ENCODE results near the gene CYP11A1. TPM values are rescaled to one million over a fixed set of nuclear protein-coding genes. Genes with fewer than 3 reads are reported as not detected.

Gene CYP11A1
- total RNA-seq, 3 donors from 2014 or later, result 1.1 to 4.6 (median 1.3) TPM

- Histone ChIP-seq H3K9me3 (no peaks in the 10 kb centered on the region), H3K4me3 (no peak overlapping the region), H3K36me3 (no peaks in the 10 kb centered on the region), H3K27ac (no peak overlapping the region), H3K4me1 (no peaks in the 10 kb centered on the region), H3K27me3 (no peaks in the 10 kb centered on the region)
- intact Hi-C loops (cut with DNase I; ENCODE audit: low total_unique reads), result no loop called here
- no peak for TF ChIP-seq POLR2AphosphoS5 (IDR thresholded peaks at IDR 0.05)
- TF ChIP-seq, protein P1, sequence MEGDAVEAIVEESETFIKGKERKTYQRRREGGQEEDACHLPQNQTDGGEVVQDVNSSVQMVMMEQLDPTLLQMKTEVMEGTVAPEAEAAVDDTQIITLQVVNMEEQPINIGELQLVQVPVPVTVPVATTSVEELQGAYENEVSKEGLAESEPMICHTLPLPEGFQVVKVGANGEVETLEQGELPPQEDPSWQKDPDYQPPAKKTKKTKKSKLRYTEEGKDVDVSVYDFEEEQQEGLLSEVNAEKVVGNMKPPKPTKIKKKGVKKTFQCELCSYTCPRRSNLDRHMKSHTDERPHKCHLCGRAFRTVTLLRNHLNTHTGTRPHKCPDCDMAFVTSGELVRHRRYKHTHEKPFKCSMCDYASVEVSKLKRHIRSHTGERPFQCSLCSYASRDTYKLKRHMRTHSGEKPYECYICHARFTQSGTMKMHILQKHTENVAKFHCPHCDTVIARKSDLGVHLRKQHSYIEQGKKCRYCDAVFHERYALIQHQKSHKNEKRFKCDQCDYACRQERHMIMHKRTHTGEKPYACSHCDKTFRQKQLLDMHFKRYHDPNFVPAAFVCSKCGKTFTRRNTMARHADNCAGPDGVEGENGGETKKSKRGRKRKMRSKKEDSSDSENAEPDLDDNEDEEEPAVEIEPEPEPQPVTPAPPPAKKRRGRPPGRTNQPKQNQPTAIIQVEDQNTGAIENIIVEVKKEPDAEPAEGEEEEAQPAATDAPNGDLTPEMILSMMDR (IDR thresholded peaks at IDR 0.05), result no peak
- no peak for DNase-seq (ENCODE audit: low spot score in 2 of 2)
Observed at GRCh38 chr15:74413350-74414080, 46.1 kb upstream of the CYP11A1 start.

- Histone ChIP-seq H3K4me1 (no peaks in the 10 kb centered on the region), H3K4me3 (no peak overlapping the region), H3K9me3 (no peaks in the 10 kb centered on the region), H3K27me3 (no peaks in the 10 kb centered on the region), H3K27ac (no peak overlapping the region), H3K36me3 (no peaks in the 10 kb centered on the region)
- TF ChIP-seq, protein P1 (IDR thresholded peaks at IDR 0.05), result no peak
- TF ChIP-seq POLR2A (IDR thresholded peaks at IDR 0.05), result no peak
- no peak for TF ChIP-seq POLR2AphosphoS5 (IDR thresholded peaks at IDR 0.05)
- intact Hi-C loops (cut with DNase I; ENCODE audit: low total_unique reads), result no loop called here
- no peak for DNase-seq (ENCODE audit: low spot score in 2 of 2)
Observed at GRCh38 chr15:74412159-74412558, 44.7 kb upstream of the CYP11A1 start.

- TF ChIP-seq, protein P1 (IDR thresholded peaks at IDR 0.05), result no peak
- TF ChIP-seq POLR2A (IDR thresholded peaks at IDR 0.05) (no peak), POLR2AphosphoS5 (IDR thresholded peaks at IDR 0.05) (no peak)
- Histone ChIP-seq H3K4me1 (no peaks in the 10 kb centered on the region), H3K27me3 (no peaks in the 10 kb centered on the region), H3K27ac (no peak overlapping the region), H3K9me3 (no peaks in the 10 kb centered on the region), H3K36me3 (no peaks in the 10 kb centered on the region), H3K4me3 (no peak overlapping the region)
- DNase-seq (ENCODE audit: low spot score in 2 of 2), result no peak
- intact Hi-C loops (cut with DNase I; ENCODE audit: low total_unique reads), result no loop called here
Observed at GRCh38 chr15:74411686-74412085, 44.2 kb upstream of the CYP11A1 start.

DNA sequence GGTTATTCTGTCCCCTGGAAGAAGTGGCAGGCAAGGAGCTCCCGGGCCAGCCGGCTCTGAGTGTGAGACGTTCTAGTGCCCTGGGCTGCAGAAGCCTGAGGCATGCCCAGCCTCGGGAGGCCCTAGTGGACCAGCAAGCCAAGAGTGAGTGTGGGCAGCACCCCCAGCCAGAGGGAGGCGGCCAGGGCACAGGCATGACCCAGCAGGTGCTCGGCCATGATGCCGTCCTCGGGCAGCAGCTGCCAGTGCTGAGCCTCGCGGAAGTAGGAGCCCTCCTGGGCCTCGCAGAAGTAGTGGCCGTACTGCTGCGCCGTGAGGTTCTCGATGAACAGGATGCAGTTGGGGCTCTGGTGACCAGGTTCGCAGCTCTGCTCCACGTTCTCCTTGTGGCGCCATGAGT is 43.1 kb upstream of the CYP11A1 start:
- Histone ChIP-seq H3K27ac (no peak overlapping the region), H3K4me3 (no peak overlapping the region), H3K27me3 (no peaks in the 10 kb centered on the region), H3K9me3 (no peaks in the 10 kb centered on the region), H3K36me3 (no peaks in the 10 kb centered on the region), H3K4me1 (no peaks in the 10 kb centered on the region)
- TF ChIP-seq, protein P1 (IDR thresholded peaks at IDR 0.05), result no peak
- no peak for DNase-seq (ENCODE audit: low spot score in 2 of 2)
- intact Hi-C loops (cut with DNase I; ENCODE audit: low total_unique reads), result no loop called here

DNA sequence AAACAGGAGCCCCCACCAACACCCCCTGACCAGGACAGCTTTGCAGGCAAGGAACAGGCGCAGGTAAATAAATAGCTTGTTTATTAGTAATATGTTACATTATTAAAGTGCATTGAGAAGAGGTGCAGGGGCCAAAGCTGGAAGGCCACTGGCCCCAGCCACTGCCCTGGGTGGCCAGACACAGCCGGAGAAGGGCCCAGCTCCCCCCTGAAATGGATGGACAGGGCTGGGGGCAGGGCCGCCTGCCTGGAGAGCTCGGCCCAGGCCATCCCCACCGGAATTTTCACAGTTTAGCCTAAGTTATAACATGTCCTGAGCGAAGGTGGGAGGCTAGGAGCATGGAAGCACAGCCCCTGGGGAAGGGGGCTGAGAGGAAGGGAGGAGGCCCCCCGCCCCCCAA is 41.8 kb upstream of the CYP11A1 start:
- Histone ChIP-seq H3K4me3 (no peak overlapping the region), H3K9me3 (no peaks in the 10 kb centered on the region), H3K27ac (no peak overlapping the region), H3K36me3 (no peaks in the 10 kb centered on the region), H3K27me3 (no peaks in the 10 kb centered on the region), H3K4me1 (no peaks in the 10 kb centered on the region)
- TF ChIP-seq POLR2AphosphoS5 (IDR thresholded peaks at IDR 0.05) (no peak), POLR2A (IDR thresholded peaks at IDR 0.05) (no peak)
- TF ChIP-seq, protein P1 (IDR thresholded peaks at IDR 0.05), result no peak
- intact Hi-C loops (cut with DNase I; ENCODE audit: low total_unique reads), result no loop called here
- DNase-seq (ENCODE audit: low spot score in 2 of 2), result no peak

Measured in breast epithelium (tissue), 4 donors.